HG02981 (cell line): ENCODE results near the gene RTN4R.
"Not testable (repeated sequence)": the region's sequence is repeated elsewhere in the genome, so short reads cannot be mapped to it uniquely, and the experiment has no call there.

Experiments
- ATAC-seq: cut with Tn5 transposase; IDR thresholded peaks from one replicate; pipeline ENCODE4 v1.9.1; 2021; ENCODE audit warnings: mild to moderate bottlenecking, moderate library complexity; ENCODE audit not compliant: unreplicated experiment

Gene RTN4R

GRCh38 chr22:20289182-20290044, 21.3 kb upstream of the RTN4R start:
- not testable (repeated sequence) for ATAC-seq

DNA sequence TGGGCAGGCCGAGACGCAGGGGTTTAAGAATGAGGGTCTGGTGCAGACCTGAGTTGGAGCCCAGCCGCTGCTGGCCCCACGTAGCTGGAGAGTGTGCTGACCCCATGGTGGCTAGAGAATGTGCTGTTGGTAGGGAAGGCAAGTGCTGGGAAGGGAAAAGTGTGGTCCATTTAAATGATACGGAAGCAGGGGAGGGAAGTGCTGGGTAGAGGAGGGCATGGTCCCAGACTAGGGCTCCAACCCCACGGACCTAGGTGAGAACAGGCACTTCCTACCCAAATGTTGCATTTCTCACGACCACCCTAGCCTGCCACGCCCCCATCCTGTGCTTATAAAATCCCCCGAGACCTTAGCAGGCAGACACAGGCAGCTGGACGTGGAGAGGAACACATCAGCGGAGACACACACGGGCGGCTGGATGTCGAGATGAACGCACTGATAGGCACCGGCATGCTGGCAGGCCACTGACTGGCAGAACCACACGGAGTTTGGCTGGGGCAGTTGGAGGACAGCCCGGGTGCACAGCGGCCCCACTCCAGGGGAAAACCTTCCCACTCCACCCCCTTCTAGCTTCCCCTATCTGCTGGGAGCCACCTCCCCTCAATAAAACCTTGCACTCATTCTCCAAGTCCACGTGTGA, 18.8 kb upstream of the RTN4R start:
- not testable (repeated sequence) for ATAC-seq

DNA sequence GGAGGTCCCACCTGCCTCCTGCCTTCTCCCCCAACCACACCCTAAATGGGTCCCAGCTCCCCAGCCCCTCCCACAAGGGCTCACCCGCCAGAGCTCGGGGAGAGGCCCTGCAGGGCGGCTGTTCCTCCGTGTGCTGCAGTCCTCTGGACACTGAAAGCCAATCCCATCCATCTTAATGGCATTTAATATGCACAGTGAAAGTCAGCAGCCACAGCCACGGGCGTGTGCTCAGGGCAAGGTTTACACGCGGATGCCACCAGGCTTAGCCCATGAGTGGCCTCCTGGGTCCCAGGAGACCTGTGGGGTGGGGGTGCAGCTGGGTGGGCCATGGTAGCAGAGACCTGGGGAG, 18.2 kb upstream of the RTN4R start:
- not testable (repeated sequence) for ATAC-seq

DNA sequence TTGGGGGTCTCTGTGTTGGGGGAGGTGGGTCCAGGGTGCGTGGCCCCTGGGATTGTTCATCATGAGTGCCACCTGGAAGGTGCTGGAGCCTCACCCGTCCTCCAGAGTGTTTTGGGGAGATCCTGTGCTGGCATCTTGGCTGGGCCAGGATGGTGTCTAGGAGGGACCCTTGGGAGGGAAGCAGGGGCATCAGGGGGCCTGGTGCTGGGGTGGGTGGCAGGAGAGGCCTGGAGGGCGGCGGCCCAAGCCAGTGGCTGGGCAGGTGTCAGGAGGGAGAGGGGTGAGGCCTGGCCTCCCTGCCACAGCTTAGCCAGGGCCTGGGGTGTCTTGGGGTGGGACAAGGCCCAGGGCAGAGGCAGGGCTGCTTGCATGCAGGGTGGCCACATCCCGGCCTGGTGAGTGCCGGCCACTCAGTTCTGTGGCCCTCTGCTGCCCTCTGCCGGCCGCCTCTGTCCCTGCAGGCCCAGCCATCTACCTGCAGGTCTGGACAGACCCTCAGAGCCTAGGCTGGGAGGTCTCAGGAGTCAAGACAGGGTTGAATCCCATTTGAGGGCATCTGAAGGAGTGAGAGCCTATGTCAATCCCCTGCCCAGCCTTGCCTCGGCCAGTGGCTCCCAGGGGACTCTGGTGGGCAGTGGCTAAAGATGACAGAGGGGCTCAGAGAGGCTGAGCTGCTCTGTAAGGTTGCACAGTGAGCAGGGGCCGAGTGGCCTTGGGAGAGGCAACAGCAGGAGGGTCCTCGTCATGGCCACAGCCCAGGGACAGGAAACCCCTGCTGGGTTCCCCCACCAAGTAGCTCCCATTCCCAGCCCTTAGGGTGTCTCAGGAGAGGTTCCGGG, 17.6 kb upstream of the RTN4R start:
- ATAC-seq: peak; percentile 56

GRCh38 chr22:20284471-20285086, 16.5 kb upstream of the RTN4R start:
- no peak for ATAC-seq

DNA sequence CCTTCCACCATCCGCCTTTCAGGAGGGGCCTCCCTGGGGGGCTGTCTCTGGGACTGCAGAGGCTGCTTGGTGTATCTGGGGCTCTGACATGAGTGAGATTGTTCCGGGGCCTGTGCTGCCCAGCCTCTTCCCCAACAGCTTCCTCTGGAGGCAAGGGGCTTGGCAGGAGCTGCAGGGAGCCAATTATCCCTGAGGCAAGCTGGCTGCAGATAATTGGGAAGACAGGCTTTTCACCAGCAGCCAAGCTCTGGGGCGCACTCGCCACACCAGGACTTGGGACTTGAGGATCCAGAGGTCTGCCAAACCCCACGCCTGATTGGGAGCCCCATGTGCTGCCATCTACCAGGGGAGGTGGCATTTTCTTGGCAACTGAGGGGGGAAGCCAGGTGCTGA, 15.6 kb upstream of the RTN4R start:
- no peak for ATAC-seq

DNA sequence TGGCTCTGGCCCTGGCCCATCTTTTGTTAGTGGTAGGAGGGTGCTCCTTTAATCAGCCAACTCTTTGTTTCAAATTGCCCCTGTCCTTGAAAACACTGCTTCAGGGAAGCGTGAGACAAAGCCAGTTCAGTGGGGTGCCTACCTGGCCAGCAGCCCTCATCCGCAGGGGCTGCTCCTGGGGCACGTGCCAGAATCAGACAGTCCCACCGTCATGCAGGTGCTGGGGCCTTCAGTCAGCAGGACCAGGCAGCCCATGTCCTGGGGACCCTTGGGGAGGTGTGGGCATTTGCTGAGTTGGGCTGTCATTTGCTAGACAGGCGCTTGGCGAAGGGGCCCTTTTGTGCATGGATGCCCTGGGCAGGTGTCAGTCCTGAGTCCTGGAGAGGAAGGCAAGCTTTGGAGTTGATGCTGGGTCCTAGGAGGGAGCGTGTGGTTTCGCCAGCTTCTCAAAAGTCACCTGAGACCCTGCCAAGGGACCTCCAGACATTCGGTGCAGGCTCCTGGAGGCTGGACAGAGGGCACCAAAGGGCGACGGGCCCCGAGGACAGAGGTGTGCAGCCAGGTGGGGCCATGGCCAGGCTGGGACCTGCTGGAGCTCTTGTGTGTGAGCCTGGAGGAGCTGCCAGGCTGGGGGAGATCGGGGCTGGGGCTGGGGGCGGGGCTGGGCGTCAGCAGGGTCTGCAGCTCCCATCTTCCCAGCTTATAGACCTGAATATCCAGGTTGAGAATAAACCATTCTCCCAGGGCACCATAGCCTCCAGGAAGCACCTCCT, 15.0 kb upstream of the RTN4R start:
- no peak for ATAC-seq

DNA sequence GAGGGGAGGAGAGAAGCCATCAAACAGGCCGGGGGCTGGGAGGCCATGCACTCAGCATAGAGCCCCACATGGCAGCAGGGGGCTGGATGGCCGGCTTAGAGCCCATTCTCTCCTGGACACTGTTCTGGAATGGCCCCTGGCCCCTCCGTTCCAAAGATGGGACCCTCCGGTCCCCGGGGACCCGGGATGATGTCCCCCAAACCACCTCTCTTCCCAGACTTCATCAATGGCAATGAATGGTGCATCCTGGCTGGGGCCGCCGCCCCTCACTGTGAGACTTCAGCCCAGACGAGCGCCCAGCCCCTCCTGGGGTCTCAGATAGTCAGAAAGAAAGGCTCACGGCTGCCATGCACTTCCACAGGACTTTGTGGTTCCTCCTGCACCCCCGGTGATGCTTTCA, 13.8 kb upstream of the RTN4R start:
- ATAC-seq: no peak

- ATAC-seq: not testable (repeated sequence)
These were observed 13.4 kb upstream of the RTN4R start for GRCh38 chr22:20281473-20281872.

- no peak for ATAC-seq
These were observed 12.7 kb upstream of the RTN4R start for GRCh38 chr22:20280866-20281265.

GRCh38 chr22:20280163-20280562, 12.0 kb upstream of the RTN4R start:
- not testable (repeated sequence) for ATAC-seq

DNA sequence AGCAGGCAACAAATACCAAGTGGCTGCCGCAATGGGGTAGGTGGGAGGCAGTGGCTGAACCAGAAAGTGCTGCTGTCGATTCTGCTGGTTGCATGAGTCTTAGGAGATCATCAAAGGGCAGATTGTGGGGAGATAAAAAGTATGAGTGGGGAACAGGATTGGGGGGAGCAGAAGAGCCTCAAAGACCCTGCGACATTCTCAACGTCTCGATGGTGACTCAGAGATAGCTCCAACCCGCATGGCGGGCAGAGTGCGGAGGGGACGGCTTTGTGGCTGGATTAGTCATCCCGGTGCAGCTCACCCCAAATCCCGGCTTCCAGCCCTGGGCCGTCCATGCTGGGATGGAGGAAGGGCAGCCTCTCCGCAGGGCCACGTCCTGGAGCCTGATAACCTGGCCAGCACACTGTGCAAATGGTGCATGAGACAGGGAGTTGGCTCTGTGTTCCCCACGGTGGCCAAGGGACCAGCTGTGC, 11.6 kb upstream of the RTN4R start:
- no peak for ATAC-seq

GRCh38 chr22:20278726-20279490, 10.8 kb upstream of the RTN4R start:
- not testable (repeated sequence) for ATAC-seq

- ATAC-seq: not testable (repeated sequence)
These were observed 10.0 kb upstream of the RTN4R start for GRCh38 chr22:20277936-20278635.

- ATAC-seq: no peak
These were observed 8.3 kb upstream of the RTN4R start for GRCh38 chr22:20276468-20276867.

DNA sequence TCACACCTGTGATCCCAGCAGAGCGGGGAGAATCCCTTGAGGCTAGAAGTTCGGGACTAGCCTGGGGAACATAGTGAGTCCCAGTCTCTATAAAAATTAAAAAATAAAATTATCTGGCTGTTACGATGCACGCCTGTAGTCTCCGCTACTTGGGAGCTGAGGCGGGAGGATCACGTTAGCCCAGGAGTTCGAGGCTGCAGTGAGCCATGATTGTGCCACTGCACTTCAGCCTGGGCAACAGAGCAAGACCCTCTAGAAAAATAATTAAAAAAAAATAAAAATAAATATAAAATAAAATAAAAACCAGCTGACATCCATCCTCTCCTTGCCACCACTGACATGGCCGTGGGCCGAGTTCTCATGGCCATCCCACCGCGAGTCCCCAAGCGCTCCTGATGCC, 7.7 kb upstream of the RTN4R start:
- no peak for ATAC-seq

- ATAC-seq: not testable (repeated sequence)
These were observed 7.2 kb upstream of the RTN4R start for GRCh38 chr22:20275325-20275724.

GRCh38 chr22:20274374-20274773, 6.3 kb upstream of the RTN4R start:
- ATAC-seq: not testable (repeated sequence)

- no peak for ATAC-seq
These were observed 5.7 kb upstream of the RTN4R start for GRCh38 chr22:20273758-20274181.
